SK-N-SH (cell line): ENCODE data around the gene FAM83F.

Source experiments
- CTCF ChIP-seq: fragments of 200-600 bp; sonication (generic); IDR thresholded peaks from 2 replicates; pipeline ENCODE4 v1.6.1; 2017; ENCODE audit warnings: antibody characterized with exemption, mild to moderate bottlenecking, moderate library complexity
- MAX ChIP-seq: IDR thresholded peaks from 2 replicates; pipeline ENCODE4 v1.4.0; 2012; ENCODE audit warnings: low read depth
- MEF2A ChIP-seq: IDR thresholded peaks from 2 replicates; pipeline ENCODE4 v1.4.0; 2012; ENCODE audit warnings: low read depth, borderline replicate concordance
- POLR2AphosphoS5 ChIP-seq: IDR thresholded peaks from 2 replicates; pipeline ENCODE4 v1.6.1; 2012; ENCODE audit warnings: low read depth, low read length
- RAD21 ChIP-seq: IDR thresholded peaks from 2 replicates; pipeline ENCODE4 v1.6.1; 2012; ENCODE audit warnings: mild to moderate bottlenecking, low read length
- RCOR1 ChIP-seq: fragments of 150-350 bp; IDR thresholded peaks from 2 replicates; pipeline ENCODE4 v1.6.1; 2017; ENCODE audit warnings: antibody characterized with exemption, low read length
- SIN3A ChIP-seq: IDR thresholded peaks from 2 replicates; pipeline ENCODE4 v1.6.1; 2012; ENCODE audit warnings: low read depth, mild to moderate bottlenecking, low read length, moderate library complexity, borderline replicate concordance

DNA sequence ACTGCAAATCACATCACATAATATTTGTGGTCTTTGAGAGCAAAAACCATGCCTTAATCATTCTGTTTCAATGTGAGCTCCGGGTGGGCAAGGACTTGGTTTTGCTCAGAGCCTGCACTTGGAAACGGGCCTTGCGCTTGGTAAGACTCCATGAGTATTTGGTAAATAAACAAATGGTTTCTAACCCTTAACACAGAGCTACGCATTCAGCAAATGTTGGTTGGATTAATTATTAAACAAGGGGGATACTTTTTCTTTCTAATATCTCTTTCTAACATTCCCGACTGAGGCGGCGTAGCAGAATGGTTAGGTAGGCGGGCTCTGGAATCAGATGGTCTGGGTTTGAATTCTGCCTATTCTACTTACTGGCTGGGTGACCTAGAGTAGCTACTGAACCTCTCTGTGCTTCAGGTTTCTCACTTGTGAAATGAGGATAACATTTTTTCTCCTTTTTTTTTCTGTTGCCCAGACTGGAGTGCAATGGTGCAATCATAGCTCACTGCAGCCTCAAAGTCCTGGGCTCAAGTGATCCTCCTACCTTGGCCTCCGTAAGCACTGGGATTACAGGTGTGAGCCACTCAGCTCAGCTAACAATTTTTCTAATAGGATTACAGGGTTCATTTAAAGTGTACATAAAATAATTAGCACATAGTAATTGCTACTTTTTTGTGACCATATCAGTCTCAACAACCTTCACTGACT lies 3.4 kb upstream of the FAM83F start:
- TF ChIP-seq RAD21 = no peak
- no peak for TF ChIP-seq SIN3A
- TF ChIP-seq CTCF = no peak
- no peak for TF ChIP-seq MAX
- TF ChIP-seq RCOR1 = no peak
- no peak for TF ChIP-seq POLR2AphosphoS5
- TF ChIP-seq MEF2A = no peak
